PC-3 (cell line): ENCODE measurements around the gene KCNK10. TPM values are rescaled to one million over a fixed set of nuclear protein-coding genes. Genes with fewer than 3 reads are reported as not detected.

Source experiments
- ATAC-seq: fragments of 200-7000 bp; cut with Tn5 transposase; 2 replicates; pipeline ENCODE4 v1.9.1; 2020; ENCODE audit warnings: mild to moderate bottlenecking, moderate library complexity
- BruUV-seq: library from RNA; stranded (reverse); fragments of 400-500 nt; replicated peaks from 2 replicates; lab custom pipeline; 2021; lab: Mats Ljungman, UMichigan
- CTCF ChIA-PET: fragments of 300-600 bp; sonication (Branson Sonifier 250); formaldehyde crosslinking; loops from one replicate; lab custom pipeline; 2022; ENCODE audit warnings: antibody characterized with exemption; lab: Charles Lee
- POLR2A ChIA-PET: fragments of 300-600 bp; sonication (Branson Sonifier 250); formaldehyde crosslinking; loops from one replicate; lab custom pipeline; 2022; ENCODE audit warnings: antibody characterized with exemption; ENCODE audit not compliant: unreplicated experiment; lab: Charles Lee
- DNase-seq: peaks from one replicate; pipeline ENCODE4 v3.0.0-alpha.2; 2015
- H2AFZ ChIP-seq: fragments of 300-600 bp; sonication (generic); 2 replicates; pipeline ENCODE4 v1.6.0; 2016; ENCODE audit warnings: antibody characterized with exemption, low read length
- H3F3A ChIP-seq: fragments of 300-600 bp; sonication (generic); one replicate; pipeline ENCODE4 v1.6.0; 2017; ENCODE audit warnings: antibody characterized with exemption, low read length, control low read depth, mild to moderate bottlenecking; ENCODE audit not compliant: unreplicated experiment
- H3K27ac ChIP-seq: fragments of 300-600 bp; sonication (generic); 2 replicates; pipeline ENCODE4 v1.5.1; 2016; ENCODE audit warnings: mild to moderate bottlenecking, low read length
- H3K27me3 ChIP-seq: fragments of 300-600 bp; sonication (generic); 2 replicates; pipeline ENCODE4 v1.6.1; 2016; ENCODE audit warnings: low read length, mixed read lengths
- H3K36me3 ChIP-seq: fragments of 300-600 bp; sonication (generic); 2 replicates; pipeline ENCODE4 v1.6.1; 2016; ENCODE audit warnings: low read depth, mixed run types, low read length, mixed read lengths
- H3K4me1 ChIP-seq: fragments of 300-600 bp; sonication (generic); 2 replicates; pipeline ENCODE4 v1.5.1; 2016; ENCODE audit warnings: low read length; ENCODE audit not compliant: insufficient read depth
- H3K4me2 ChIP-seq: fragments of 300-600 bp; sonication (generic); 2 replicates; pipeline ENCODE4 v1.6.0; 2016; ENCODE audit warnings: low read length
- H3K4me3 ChIP-seq: fragments of 300-600 bp; sonication (generic); 2 replicates; pipeline ENCODE4 v1.5.1; 2016; ENCODE audit warnings: mild to moderate bottlenecking, low read length, mixed read lengths
- H3K79me2 ChIP-seq: fragments of 300-600 bp; sonication (generic); 2 replicates; pipeline ENCODE4 v1.6.1; 2017; ENCODE audit warnings: low read length, mixed read lengths
- H3K9ac ChIP-seq: fragments of 300-600 bp; sonication (generic); 2 replicates; pipeline ENCODE4 v1.6.0; 2016; ENCODE audit warnings: mild to moderate bottlenecking, low read length
- H3K9me2 ChIP-seq: fragments of 300-600 bp; sonication (generic); replicated peaks from 2 replicates; pipeline ENCODE4 v1.6.1; 2016; ENCODE audit warnings: mixed run types, low read length, mixed read lengths
- H3K9me3 ChIP-seq: fragments of 300-600 bp; sonication (generic); 2 replicates; pipeline ENCODE4 v1.6.1; 2016; ENCODE audit warnings: low read length, mixed read lengths
- H4K20me1 ChIP-seq: fragments of 300-600 bp; sonication (generic); 2 replicates; pipeline ENCODE4 v1.6.1; 2016; ENCODE audit warnings: low read length, mixed read lengths
- EZH2 ChIP-seq: fragments of 300-600 bp; sonication (generic); IDR thresholded peaks from one replicate; pipeline ENCODE4 v1.6.1; 2017; ENCODE audit warnings: antibody characterized with exemption, mild to moderate bottlenecking, low read length; ENCODE audit not compliant: unreplicated experiment
- EZH2phosphoT487 ChIP-seq: fragments of 300-600 bp; sonication (generic); IDR thresholded peaks from 2 replicates; pipeline ENCODE4 v1.6.1; 2018; ENCODE audit warnings: mild to moderate bottlenecking, antibody characterized with exemption, low read length, borderline replicate concordance
- intact Hi-C: fragments of 100-400 bp; cut with micrococcal nuclease; formaldehyde crosslinking; loops from 2 replicates; pipeline ENCODE4 v1.9.0; 2023
- total RNA-seq: library from RNA; depleted of rRNA; stranded (reverse); fragments of >200 nt; gene quantifications from 2 replicates; pipeline ENCODE4 v1.2.3, GENCODE V29; 2014
- TF ChIP-seq, protein P1 (sequence below): fragments of 300-600 bp; sonication (generic); conservative IDR thresholded peaks from 2 replicates; pipeline ENCODE4 v1.5.1; 2017; ENCODE audit warnings: antibody characterized with exemption, low read depth, mild to moderate bottlenecking, low read length

The KCNK10 gene
- total RNA-seq, 1 experiment from 2014 or later: not detected

- BruUV-seq: no TSS peak
- ChIA-PET CTCF (no interaction called here), POLR2A (no interaction called here)
- TF ChIP-seq, protein P1, sequence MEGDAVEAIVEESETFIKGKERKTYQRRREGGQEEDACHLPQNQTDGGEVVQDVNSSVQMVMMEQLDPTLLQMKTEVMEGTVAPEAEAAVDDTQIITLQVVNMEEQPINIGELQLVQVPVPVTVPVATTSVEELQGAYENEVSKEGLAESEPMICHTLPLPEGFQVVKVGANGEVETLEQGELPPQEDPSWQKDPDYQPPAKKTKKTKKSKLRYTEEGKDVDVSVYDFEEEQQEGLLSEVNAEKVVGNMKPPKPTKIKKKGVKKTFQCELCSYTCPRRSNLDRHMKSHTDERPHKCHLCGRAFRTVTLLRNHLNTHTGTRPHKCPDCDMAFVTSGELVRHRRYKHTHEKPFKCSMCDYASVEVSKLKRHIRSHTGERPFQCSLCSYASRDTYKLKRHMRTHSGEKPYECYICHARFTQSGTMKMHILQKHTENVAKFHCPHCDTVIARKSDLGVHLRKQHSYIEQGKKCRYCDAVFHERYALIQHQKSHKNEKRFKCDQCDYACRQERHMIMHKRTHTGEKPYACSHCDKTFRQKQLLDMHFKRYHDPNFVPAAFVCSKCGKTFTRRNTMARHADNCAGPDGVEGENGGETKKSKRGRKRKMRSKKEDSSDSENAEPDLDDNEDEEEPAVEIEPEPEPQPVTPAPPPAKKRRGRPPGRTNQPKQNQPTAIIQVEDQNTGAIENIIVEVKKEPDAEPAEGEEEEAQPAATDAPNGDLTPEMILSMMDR: no peak
- TF ChIP-seq EZH2 (no peak), EZH2phosphoT487 (no peak)
- no peak for DNase-seq
- Histone ChIP-seq H4K20me1 (no peaks in the 10 kb centered on the region), H3K9me2 (0 out of 2 replicates have a peak, but pooled peaks cover 3% of the 10 kb centered on the region), H3K4me2 (no peak overlapping the region), H2AFZ (no peak overlapping the region), H3F3A (no peaks in the 10 kb centered on the region), H3K27me3 (0 out of 2 replicates have a peak, but pooled peaks cover 2% of the 10 kb centered on the region), H3K27ac (no peak overlapping the region), H3K36me3 (no peaks in the 10 kb centered on the region), H3K4me1 (peaks cover 17% of the 10 kb centered on the region), H3K79me2 (no peaks in the 10 kb centered on the region), H3K4me3 (no peak overlapping the region), H3K9me3 (no peaks in the 10 kb centered on the region), H3K9ac (no peak overlapping the region)
- ATAC-seq: no peak
- intact Hi-C loops: no loop called here
Observed at GRCh38 chr14:88289996-88290395, 33.1 kb downstream of the KCNK10 start.

DNA sequence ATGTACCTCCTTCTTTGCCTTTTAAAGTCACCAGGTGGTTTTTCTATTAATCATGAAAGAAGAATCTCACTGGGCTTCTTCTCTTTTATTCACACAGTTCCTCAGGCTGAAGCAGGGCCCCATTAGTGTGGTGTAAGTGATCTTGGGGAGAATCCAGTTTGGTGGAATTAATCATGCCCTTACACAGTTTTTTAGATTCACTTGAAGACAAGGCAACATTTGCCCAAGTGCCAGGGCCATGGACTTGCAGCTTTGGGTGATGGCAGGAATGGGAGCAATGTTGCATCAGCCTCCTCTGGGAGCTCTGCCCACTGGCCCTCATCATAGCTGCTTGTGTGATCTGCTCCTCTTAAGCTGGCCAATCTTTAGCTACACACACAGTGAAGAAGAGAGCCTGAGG is 33.8 kb downstream of the KCNK10 start:
- DNase-seq: peak; percentile 76
- no peak overlapping the region for H3K9ac ChIP-seq

DNA sequence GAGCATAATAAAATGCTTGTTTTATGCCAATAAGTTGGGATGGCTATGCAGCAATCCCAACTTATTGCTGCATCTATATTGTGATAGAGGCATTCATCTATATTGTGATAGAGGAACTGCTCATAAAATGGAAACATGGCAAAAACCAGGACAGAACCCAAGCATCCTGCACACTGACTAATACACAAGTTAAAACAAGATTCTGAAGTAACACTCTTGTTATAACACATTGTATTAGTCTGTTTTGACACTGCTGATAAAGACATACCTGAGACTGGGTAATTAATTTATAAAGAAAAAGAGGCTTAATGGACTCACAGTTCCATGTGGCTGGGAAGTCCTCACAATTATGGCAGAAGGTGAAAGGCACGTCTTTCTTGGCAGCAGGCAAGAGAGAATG is 36.8 kb downstream of the KCNK10 start:
- Histone ChIP-seq H3K36me3 (no peaks in the 10 kb centered on the region), H3F3A (no peaks in the 10 kb centered on the region), H3K27me3 (no peaks in the 10 kb centered on the region), H3K79me2 (no peaks in the 10 kb centered on the region), H4K20me1 (no peaks in the 10 kb centered on the region), H3K4me3 (no peak overlapping the region), H3K4me1 (peaks cover 27% of the 10 kb centered on the region), H3K27ac (no peak overlapping the region), H2AFZ (no peak overlapping the region), H3K9ac (no peak overlapping the region), H3K4me2 (no peak overlapping the region), H3K9me3 (no peaks in the 10 kb centered on the region), H3K9me2 (0 out of 2 replicates have a peak, but pooled peaks cover 3% of the 10 kb centered on the region)
- ChIA-PET POLR2A (no interaction called here), CTCF (no interaction called here)
- TF ChIP-seq EZH2: no peak
- TF ChIP-seq, protein P1: no peak
- no peak for TF ChIP-seq EZH2phosphoT487
- ATAC-seq (no peak), DNase-seq (no peak)
- no TSS peak for BruUV-seq
- intact Hi-C loops: no loop called here

More for the DNA sequence above, 33.8 kb downstream of the KCNK10 start:
- Histone ChIP-seq H2AFZ (no peak overlapping the region), H3K79me2 (no peaks in the 10 kb centered on the region), H3K9me2 (0 out of 2 replicates have a peak, but pooled peaks cover 3% of the 10 kb centered on the region), H4K20me1 (no peaks in the 10 kb centered on the region), H3K4me1 (peaks cover 17% of the 10 kb centered on the region), H3F3A (no peaks in the 10 kb centered on the region), H3K4me2 (0 out of 2 replicates have a peak overlapping the region, but pooled peaks have one; percentile 8), H3K9me3 (no peaks in the 10 kb centered on the region), H3K27ac (peak overlapping the region; percentile 24), H3K4me3 (no peak overlapping the region), H3K27me3 (0 out of 2 replicates have a peak, but pooled peaks cover 2% of the 10 kb centered on the region), H3K36me3 (no peaks in the 10 kb centered on the region)
- intact Hi-C loops: no loop called here
- ChIA-PET CTCF (no interaction called here), POLR2A (no interaction called here)
- ATAC-seq: no peak
- no TSS peak for BruUV-seq
- TF ChIP-seq EZH2: no peak
- TF ChIP-seq, protein P1: no peak
- no peak for TF ChIP-seq EZH2phosphoT487
